Activated CD4-positive, CD25-positive, alpha-beta regulatory T cell treated with anti-CD3 and anti-CD28 coated beads, Interleukin-2, amount 50 U/mL, for 24 hours (primary cell): Measurements from ENCODE around the gene ITPRID1.
"Not testable (repeated sequence)": the region's sequence is repeated elsewhere in the genome, so short reads cannot be mapped to it uniquely, and the experiment has no call there.

Source experiments
- ATAC-seq, 2 donors: fragments of 150-1000 bp; cut with Tn5 transposase; one replicate each; pipeline ENCODE4 v1.10.0; 2021; ENCODE audit warnings: mild to moderate bottlenecking in 1 of 2, moderate library complexity in 1 of 2

Gene ITPRID1

DNA sequence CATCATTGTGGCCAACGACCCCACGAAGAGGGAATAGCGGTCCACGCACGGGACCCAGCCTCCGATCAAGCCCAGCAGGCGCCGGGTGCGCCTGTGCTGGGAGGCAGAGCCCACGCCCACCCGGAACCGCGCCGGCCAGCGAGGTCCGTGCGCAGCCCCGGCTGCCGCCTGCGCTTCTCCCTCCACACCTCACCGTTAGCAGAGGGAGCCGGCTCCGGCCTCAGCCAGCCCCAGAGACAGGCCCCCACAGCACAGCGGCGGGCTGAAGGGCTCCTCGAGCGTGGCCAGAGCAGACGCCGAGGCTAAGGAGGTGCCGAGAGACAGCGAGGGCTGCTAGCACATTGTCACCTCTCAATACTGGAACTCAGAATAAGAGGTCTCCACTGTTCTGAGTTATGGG is 3.6 kb downstream of the ITPRID1 start:
- no peak for ATAC-seq

DNA sequence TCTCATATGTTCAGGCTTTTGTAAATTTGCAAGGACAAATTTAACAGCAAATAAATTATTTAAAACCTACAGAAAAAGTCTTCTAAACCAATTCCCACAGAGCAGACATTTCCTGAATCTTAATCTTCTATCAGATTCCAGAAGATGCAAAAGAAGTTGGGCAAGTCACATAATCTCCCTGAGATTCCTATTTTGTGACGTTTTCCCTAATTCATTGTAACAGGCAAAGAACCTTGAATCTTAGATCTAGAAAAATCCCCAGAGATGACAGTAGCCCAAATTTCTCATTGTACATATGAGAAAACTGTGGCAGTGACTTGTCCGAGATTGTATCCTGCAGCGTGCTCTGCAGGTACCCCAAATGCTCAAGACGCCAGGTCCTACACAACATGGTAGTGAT is 4.9 kb downstream of the ITPRID1 start:
- no peak for ATAC-seq

GRCh38 chr7:31521336-31522010 is 7.6 kb downstream of the ITPRID1 start:
- no peak for ATAC-seq

GRCh38 chr7:31526864-31527263 is 13.0 kb downstream of the ITPRID1 start:
- no peak for ATAC-seq

DNA sequence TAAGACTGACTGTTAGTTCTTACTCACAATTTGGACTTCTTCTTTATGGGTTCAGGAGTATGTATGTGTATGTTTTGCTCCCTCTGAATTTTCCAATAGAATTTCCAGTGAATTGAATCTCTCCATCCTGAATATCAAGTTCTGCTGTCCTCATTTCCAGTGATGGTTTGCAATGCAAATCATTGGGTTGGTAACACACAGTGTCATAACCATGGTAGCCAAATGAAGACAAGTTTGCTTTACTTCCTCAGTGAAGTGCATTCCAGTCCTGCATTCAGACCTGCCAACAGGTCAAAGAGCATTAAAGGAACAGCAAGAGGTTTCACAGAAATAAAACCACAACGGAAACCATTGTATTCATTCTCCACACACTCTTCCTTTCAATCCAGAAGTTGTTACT is 15.2 kb downstream of the ITPRID1 start:
- ATAC-seq, result no peak

- not testable (repeated sequence) for ATAC-seq
Observed at GRCh38 chr7:31540651-31541185, 26.8 kb downstream of the ITPRID1 start.

GRCh38 chr7:31545549-31545948 is 31.7 kb downstream of the ITPRID1 start:
- ATAC-seq, result no peak

GRCh38 chr7:31549611-31550010 is 35.7 kb downstream of the ITPRID1 start:
- no peak for ATAC-seq

- no peak for ATAC-seq
Observed at GRCh38 chr7:31550432-31550831, 36.5 kb downstream of the ITPRID1 start.

DNA sequence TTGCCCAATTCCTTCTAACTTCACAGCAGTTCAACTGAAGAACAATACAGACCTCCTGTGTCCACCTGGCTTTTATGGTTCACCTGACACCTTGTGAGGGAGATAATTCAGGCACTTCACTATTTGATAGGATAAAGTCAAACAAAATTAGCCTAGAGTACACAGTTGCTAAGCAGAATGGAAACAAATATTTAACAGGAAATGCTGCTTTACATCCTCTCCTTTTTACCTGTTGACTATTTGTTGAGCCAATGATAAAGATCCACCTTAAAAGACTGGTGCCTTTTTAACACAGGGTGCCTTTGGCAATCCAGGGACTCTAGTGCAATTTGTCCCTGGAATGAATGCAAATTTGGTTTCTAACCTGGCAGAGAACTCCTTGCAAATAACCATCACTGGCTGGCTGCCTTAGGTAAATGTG is 39.8 kb downstream of the ITPRID1 start:
- ATAC-seq, result no peak

GRCh38 chr7:31562002-31562401 is 48.1 kb downstream of the ITPRID1 start:
- ATAC-seq, result no peak

- no peak for ATAC-seq
Observed at GRCh38 chr7:31563522-31563921, 49.6 kb downstream of the ITPRID1 start.

- no peak for ATAC-seq
Observed at GRCh38 chr7:31563951-31564350, 50.1 kb downstream of the ITPRID1 start.

DNA sequence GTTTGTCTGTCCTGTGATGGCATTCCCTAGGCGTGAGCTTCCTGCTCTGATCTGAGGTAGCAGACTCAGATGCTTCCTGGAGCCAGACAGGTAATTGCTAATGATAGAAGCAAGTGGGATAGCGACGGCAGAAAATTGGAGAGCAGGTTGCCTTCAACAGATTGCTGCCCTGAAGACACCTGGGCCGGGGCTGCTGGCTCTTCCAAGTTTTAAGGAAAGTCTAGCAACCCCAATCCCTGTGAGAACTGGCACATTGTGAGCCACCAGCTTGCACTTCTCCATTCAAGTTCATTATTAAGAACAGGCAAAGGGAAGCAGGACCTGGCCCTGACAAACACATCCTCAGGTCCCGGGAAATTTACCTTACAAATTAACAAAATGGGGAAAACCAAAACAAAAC is 50.8 kb downstream of the ITPRID1 start:
- ATAC-seq, result no peak

DNA sequence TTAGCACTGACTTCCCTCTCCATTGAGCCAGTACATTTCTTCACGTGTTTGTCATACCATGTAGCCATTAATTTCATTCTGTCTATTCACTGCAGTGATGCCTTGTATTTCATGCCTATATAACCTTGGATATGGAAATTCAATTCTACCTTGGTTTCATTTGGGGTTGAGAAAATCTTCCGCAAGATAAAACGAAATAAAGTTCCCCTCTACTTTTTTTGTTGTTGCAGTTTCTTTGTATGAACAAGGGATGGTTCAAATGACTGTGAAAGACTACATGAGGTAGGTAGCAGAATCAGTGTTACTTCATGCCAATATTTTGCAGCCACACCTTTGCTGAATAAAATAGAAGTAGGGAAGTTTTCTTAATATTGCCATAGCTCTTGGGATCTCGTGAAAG is 55.6 kb downstream of the ITPRID1 start:
- no peak for ATAC-seq

DNA sequence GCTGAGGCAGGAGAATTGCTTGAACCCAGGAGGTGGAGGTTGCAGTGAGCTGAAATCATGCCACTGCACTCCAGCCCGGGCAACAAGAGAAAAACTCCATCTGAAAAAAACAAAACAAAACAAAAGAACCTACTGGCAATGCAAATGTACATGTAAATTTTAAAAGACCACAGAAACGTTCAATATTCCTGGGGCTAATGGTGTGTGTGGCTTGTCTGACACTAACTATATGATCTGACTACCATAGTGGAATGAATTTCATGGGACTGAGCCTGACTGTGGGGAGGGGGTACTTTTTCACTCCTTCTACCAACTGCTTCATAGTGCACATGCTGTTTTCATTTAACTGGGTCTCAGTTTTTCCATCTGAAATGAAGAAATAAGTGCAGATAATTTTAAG is 69.6 kb downstream of the ITPRID1 start:
- no peak for ATAC-seq

DNA sequence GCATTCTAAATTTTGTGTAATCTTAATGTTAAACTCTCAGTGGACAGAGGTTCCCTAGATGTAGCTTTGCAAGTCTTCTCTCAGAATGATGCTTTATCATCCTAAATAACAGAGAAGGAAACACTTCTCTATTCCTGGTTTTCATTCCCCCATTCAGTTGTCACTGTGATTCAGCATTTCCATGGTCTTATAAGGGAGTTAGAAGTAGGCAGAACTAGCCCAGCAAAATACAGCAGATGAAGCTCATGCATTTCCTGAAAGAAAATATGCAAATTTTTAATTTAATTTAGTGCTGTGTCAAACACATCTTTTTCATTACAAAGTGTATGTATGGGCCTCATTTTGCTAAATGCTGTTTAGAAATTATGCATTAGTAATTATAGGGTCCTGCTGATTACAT is 70.1 kb downstream of the ITPRID1 start:
- ATAC-seq, result no peak

DNA sequence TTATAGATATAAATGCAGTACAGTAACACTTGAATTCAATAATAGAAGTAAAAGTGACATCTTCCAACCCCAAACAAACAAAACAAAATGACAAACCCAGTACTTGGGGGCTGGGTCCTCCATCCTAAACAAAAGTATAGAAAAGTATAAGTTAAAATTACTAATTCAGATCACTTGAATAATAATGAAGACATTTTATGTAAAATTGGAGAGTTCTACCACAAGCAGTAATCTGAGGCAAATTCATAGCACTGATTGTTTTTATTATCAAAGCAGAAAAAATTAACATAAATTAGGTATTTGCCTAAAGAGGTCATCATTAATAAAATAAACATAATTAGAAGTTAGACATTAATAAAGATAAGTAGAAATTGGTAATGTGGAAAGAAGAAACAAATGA is 81.5 kb downstream of the ITPRID1 start:
- no peak for ATAC-seq

- ATAC-seq, result no peak
Observed at GRCh38 chr7:31602041-31602625, 88.2 kb downstream of the ITPRID1 start.

DNA sequence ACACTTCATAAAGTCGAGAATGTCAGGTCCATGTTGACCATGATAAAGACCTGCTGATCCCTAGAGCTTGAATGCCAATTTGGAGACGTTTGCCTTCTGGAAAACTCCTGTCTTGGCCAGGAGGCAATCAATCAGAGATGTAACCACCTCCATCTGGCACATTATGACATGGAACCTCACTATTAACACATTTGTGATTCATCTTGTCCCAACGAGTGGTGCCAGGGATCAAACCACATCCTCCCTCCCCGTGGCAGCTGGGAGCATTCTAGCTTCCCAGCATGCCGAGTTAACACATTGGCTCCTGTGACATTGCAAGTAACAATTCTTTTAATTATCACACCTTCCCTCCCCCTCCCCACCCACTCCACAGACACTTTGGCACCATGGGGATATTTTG is 89.2 kb downstream of the ITPRID1 start:
- ATAC-seq, result no peak

DNA sequence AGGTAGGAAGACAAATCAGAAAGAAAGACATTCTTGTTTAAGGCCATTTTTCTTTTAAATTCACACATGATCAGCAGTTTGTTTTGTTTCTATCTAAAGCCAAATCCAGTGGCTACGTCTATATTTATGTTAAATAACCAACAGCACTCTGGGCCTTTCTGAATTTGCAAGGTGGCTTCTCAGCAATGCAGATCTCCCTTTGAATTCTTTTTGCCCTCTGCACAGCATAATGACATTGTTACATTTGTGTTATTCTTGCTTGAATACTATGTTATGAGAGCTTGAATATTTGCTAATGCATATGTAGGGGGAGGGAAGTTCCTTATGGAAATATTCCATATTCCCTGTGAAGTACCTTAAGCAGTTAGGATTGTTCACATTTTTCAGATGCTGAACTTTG is 99.7 kb downstream of the ITPRID1 start:
- no peak for ATAC-seq

GRCh38 chr7:31633467-31633866 is 119.6 kb downstream of the ITPRID1 start:
- ATAC-seq, result no peak

- ATAC-seq, result no peak
Observed at GRCh38 chr7:31633894-31634494, 120.1 kb downstream of the ITPRID1 start.

DNA sequence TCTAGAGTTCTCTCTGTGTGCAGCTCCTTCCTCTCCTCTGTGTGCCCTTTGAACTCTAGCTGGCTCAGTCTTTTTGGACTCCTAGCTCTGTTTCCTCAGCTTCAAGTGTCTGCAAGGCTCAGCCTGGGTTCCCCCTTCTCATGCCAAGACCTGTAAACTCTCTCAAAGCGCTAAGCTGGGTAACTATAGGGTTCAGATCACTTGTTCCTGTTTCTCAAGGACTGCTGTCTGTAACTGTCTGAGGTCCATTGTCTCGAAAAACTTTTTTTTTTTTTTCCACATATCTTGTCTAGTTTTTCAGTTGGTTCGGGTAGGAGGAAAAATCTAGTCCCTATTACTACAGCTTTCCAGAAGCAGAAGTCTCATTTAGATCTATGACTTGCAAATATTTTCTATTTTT is 126.5 kb downstream of the ITPRID1 start:
- ATAC-seq, result no peak
